Brain microvascular endothelial cell (primary cell): ENCODE data around the gene NAT10.

Source experiments
- DNase-seq: peaks from one replicate; pipeline ENCODE4 v3.0.0-alpha.2; 2020
- H3K27ac ChIP-seq: fragments of 250-450 bp; sonication (Bioruptor Pico); 2 replicates; pipeline ENCODE4 v1.5.1; 2020; ENCODE audit warnings: mild to moderate bottlenecking, moderate library complexity
- H3K27me3 ChIP-seq: fragments of 250-450 bp; sonication (Bioruptor Pico); replicated peaks from 2 replicates; pipeline ENCODE4 v1.5.1; 2020; ENCODE audit warnings: mild to moderate bottlenecking
- H3K36me3 ChIP-seq: fragments of 250-450 bp; sonication (Bioruptor Pico); replicated peaks from 2 replicates; pipeline ENCODE4 v1.5.1; 2020; ENCODE audit warnings: mild to moderate bottlenecking
- H3K4me3 ChIP-seq: 2 replicates; pipeline ENCODE4 v1.5.1; 2011; ENCODE audit warnings: low read depth, mild to moderate bottlenecking, control low read depth, low read length, moderate library complexity
- CTCF ChIP-seq: IDR thresholded peaks from 2 replicates; pipeline ENCODE4 v1.5.1; 2011; ENCODE audit warnings: low read depth, mild to moderate bottlenecking, moderate library complexity, low read length, control low read depth, inconsistent platforms; ENCODE audit errors: missing control alignments
- in situ Hi-C: cut with HindIII; loops from 2 replicates; pipeline ENCODE4 v1.10.0; 2017; ENCODE audit warnings: low sequenced_read_pairs, low pct_ligation_motif_present

Gene NAT10

GRCh38 chr11:34154059-34154875 lies 48.8 kb downstream of the NAT10 start:
- in situ Hi-C loops = loop anchor here (25.0 kb wide), 1 partner anchor 333 kb away; no protein-coding TSS in a partner anchor
- H3K27ac ChIP-seq = no peak overlapping the region
- no peak for TF ChIP-seq CTCF
- H3K27me3 ChIP-seq = no peaks in the 10 kb centered on the region
- H3K4me3 ChIP-seq = no peak overlapping the region
- no peak for DNase-seq
- H3K36me3 ChIP-seq = peaks cover 14% of the 10 kb centered on the region

GRCh38 chr11:34155057-34155756 lies 49.8 kb downstream of the NAT10 start:
- in situ Hi-C loops = loop anchor here (25.0 kb wide), 1 partner anchor 332 kb away; no protein-coding TSS in a partner anchor
- no peak for TF ChIP-seq CTCF
- no peaks in the 10 kb centered on the region for H3K27me3 ChIP-seq
- no peak overlapping the region for H3K4me3 ChIP-seq
- H3K27ac ChIP-seq = no peak overlapping the region
- peaks cover 14% of the 10 kb centered on the region for H3K36me3 ChIP-seq
- DNase-seq = no peak

DNA sequence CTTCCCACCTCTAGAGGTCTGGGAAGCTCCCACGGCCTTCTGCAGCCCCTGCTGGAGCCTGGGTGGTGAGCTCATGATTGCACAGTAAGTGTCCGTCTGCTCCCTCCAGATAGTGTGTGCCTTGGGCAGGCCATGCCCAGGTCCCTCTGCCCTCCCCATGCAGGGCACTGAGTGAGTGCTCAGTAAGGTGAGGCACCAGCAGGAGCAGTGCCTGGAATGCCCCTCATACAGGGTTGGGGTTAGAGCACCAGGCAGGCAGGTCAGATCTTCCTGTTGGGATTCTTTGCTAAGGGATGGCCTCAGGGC lies 50.3 kb downstream of the NAT10 start:
- no peak for DNase-seq
- Histone ChIP-seq H3K27ac (no peak overlapping the region), H3K4me3 (no peak overlapping the region), H3K36me3 (peaks cover 14% of the 10 kb centered on the region), H3K27me3 (no peaks in the 10 kb centered on the region)
- in situ Hi-C loops = loop anchor here (25.0 kb wide), 1 partner anchor 332 kb away; no protein-coding TSS in a partner anchor
- no peak for TF ChIP-seq CTCF

DNA sequence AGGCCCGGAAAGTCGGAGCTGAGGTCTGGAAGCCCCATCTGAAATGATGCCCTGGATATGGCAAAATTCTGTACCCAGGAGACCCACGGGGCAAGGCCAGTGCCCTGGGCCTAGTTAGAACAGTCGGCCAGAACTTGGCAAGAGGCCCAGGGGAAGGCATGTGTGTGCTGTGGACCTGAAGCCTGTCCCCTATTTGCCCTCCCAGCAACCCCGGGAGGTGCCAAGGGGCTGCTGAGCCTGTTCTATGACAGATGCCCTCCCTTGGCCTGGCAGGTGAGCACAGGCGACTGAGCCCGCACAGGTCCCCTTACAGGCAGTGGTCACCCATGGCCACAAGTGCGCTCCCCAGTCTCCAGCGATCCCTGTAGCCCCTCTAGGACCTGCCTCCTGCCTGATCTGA lies 51.7 kb downstream of the NAT10 start:
- Histone ChIP-seq H3K27me3 (no peaks in the 10 kb centered on the region), H3K4me3 (no peak overlapping the region), H3K36me3 (peaks cover 12% of the 10 kb centered on the region), H3K27ac (no peak overlapping the region)
- no peak for TF ChIP-seq CTCF
- in situ Hi-C loops = loop anchor here (25.0 kb wide), 1 partner anchor 330 kb away; no protein-coding TSS in a partner anchor
- no peak for DNase-seq

GRCh38 chr11:34158661-34159060 lies 53.2 kb downstream of the NAT10 start:
- H3K4me3 ChIP-seq = no peak overlapping the region
- peaks cover 13% of the 10 kb centered on the region for H3K36me3 ChIP-seq
- H3K27ac ChIP-seq = no peak overlapping the region
- no peak for TF ChIP-seq CTCF
- no peak for DNase-seq
- H3K27me3 ChIP-seq = no peaks in the 10 kb centered on the region
- in situ Hi-C loops = loop anchor here (25.0 kb wide), 1 partner anchor 329 kb away; no protein-coding TSS in a partner anchor
